Measurements from ENCODE around the gene CABP7.

DNA sequence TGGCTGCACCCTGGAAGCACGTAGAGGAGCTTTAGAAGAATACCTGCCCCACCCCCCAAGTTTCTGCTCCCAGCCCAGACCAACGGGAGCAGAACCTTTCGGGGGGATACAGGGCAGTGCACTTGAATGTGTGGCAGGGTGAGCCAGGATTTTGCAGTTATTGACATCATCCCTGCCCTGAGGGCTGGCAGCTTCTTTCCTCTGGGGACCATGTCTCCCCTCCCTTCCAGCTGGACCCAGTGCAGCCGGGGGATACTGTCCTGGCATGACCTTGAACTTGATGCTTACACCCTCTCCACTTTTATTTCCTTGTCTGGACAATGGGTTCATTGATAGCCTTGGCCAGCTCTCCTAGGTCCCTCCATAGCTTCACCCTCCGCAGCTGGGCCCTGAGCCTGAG lies 4.1 kb upstream of the CABP7 start:
- TF ChIP-seq, protein P1, sequence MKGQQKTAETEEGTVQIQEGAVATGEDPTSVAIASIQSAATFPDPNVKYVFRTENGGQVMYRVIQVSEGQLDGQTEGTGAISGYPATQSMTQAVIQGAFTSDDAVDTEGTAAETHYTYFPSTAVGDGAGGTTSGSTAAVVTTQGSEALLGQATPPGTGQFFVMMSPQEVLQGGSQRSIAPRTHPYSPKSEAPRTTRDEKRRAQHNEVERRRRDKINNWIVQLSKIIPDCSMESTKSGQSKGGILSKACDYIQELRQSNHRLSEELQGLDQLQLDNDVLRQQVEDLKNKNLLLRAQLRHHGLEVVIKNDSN (IDR thresholded peaks at IDR 0.05; ENCODE audit: borderline replicate concordance, low read depth) = no peak
- TF ChIP-seq, protein P2, sequence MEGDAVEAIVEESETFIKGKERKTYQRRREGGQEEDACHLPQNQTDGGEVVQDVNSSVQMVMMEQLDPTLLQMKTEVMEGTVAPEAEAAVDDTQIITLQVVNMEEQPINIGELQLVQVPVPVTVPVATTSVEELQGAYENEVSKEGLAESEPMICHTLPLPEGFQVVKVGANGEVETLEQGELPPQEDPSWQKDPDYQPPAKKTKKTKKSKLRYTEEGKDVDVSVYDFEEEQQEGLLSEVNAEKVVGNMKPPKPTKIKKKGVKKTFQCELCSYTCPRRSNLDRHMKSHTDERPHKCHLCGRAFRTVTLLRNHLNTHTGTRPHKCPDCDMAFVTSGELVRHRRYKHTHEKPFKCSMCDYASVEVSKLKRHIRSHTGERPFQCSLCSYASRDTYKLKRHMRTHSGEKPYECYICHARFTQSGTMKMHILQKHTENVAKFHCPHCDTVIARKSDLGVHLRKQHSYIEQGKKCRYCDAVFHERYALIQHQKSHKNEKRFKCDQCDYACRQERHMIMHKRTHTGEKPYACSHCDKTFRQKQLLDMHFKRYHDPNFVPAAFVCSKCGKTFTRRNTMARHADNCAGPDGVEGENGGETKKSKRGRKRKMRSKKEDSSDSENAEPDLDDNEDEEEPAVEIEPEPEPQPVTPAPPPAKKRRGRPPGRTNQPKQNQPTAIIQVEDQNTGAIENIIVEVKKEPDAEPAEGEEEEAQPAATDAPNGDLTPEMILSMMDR (IDR thresholded peaks at IDR 0.05) = no peak
- no peak for TF ChIP-seq SMC3 (IDR thresholded peaks at IDR 0.05; ENCODE audit: low read depth, low read length)
- TF ChIP-seq TAF1 (IDR thresholded peaks at IDR 0.05; ENCODE audit: borderline replicate concordance, low read depth, low read length) = no peak
- TF ChIP-seq, protein P3, sequence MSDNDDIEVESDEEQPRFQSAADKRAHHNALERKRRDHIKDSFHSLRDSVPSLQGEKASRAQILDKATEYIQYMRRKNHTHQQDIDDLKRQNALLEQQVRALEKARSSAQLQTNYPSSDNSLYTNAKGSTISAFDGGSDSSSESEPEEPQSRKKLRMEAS (IDR thresholded peaks at IDR 0.05; ENCODE audit: low read depth) = no peak
- TF ChIP-seq YY1 (IDR thresholded peaks at IDR 0.05; ENCODE audit: low read depth) = no peak
- no peak for TF ChIP-seq NRF1 (IDR thresholded peaks at IDR 0.05; ENCODE audit: low read depth, low read length)
- TF ChIP-seq CHD2 (IDR thresholded peaks at IDR 0.05; ENCODE audit: low read length, partially characterized antibody) = no peak
